ENCODE data around the gene ZP1. TPM values are rescaled to one million over a fixed set of nuclear protein-coding genes. Genes with fewer than 3 reads are reported as not detected.

ZP1 gene
- polyA plus RNA-seq, 6 donors from 2014 or later = not detected

DNA sequence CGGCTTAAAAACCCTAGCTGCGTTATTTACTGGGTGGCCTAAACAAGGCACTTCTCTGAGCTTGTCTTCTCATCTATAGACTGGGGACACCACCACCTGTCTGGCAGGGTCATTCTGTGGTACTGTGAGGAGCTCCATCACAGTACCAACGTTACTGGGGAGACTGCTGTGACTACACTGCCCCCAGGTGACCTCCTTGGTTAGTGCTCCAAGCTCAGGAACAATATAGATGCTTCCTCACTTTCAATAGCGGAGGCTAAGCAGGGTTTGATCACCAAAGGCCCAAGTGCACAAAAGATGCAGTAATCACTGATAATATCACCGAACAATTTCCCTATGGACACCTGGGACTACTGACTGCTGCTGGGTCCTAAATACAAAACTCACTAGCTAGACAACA, 20.2 kb downstream of the ZP1 start:
- Mint-ChIP-seq H3K27me3 (no peaks in the 10 kb centered on the region), H3K4me1 (peaks cover 0 to 7% (median 4%) of the 10 kb centered on the region in 3 donors), H3K27ac (peak overlapping the region in 2 of 6 donors; percentile 10 to 28), H3K4me3 (no peak overlapping the region), H3K9me3 (no peaks in the 10 kb centered on the region), H3K36me3 (peaks cover 0 to 14% of the 10 kb centered on the region in 2 donors)
- DNase-seq (no peak), ATAC-seq (ENCODE audit: low read depth in 2 of 2) (peak; percentile 30 to 53)

- Mint-ChIP-seq H3K27me3 (no peaks in the 10 kb centered on the region), H3K27ac (peak overlapping the region in 3 of 6 donors; percentile 17 to 53 (median 45)), H3K4me1 (peaks cover 0 to 4% (median 0%) of the 10 kb centered on the region in 3 donors), H3K36me3 (peaks cover 5 to 18% of the 10 kb centered on the region in 2 donors), H3K4me3 (no peak overlapping the region), H3K9me3 (no peaks in the 10 kb centered on the region)
- DNase-seq (no peak), ATAC-seq (ENCODE audit: low read depth in 2 of 2) (no peak)
Observed at GRCh38 chr11:60889869-60890311, 22.5 kb downstream of the ZP1 start.

DNA sequence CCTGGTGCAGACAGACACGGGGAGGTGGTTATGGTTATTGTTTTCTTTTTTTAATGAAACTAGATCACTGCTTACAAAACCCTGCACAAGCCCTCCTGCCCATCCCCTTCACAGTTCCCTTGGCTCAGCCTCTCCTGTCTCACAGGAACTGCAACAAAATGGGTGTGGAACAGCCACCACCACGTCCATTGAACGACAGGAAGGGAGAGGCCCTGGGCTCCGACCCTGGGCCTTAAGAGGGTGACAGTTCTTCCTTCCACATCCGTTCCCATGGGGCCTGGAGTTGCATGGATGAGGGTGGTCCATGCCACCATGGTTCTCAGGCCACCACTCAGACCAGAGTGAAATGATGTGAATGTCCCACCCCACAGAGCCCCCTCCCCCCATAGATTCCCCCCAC, 23.4 kb downstream of the ZP1 start:
- no peak overlapping the region for H3K4me3 Mint-ChIP-seq
- peaks cover 13 to 18% of the 10 kb centered on the region in 2 donors for H3K36me3 Mint-ChIP-seq
- H3K9me3 Mint-ChIP-seq = no peaks in the 10 kb centered on the region
- H3K27ac Mint-ChIP-seq = no peak overlapping the region
- ATAC-seq (ENCODE audit: low read depth in 2 of 2) = no peak
- H3K27me3 Mint-ChIP-seq = no peaks in the 10 kb centered on the region
- no peak for DNase-seq
- peaks cover 0 to 4% (median 0%) of the 10 kb centered on the region in 3 donors for H3K4me1 Mint-ChIP-seq

DNA sequence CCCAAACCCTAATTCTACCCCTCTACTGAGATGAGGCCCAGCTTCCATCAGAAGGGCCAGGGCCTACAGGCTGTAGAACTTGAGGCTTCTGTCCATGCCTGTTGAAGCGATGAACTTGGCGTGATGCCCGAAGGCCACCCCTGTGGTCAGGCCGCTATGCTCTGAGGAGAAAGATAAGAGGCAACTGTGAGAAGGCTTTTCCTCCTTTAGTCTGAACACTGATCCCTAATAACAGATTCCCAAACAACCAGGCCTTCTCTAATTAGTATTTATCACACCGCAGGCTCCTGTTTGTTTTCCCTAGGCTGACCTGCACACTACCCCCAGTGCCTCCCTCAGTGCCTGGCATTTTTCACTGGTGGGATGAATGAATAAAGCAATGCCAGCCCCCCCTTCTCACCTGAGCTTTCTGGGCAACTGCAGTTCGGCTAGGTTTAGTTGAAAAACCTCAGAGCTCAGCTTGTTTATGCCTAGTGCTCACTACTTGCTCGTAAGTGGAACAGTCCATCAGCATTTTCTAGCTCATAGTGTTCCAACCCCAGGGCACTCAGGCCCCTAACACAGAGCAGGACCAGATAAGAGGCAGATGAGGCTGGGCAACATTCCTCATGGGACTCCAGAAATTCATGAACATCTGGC, 23.9 kb downstream of the ZP1 start:
- Mint-ChIP-seq H3K4me1 (peaks cover 0 to 4% (median 0%) of the 10 kb centered on the region in 3 donors), H3K9me3 (no peaks in the 10 kb centered on the region), H3K36me3 (peaks cover 13 to 18% of the 10 kb centered on the region in 2 donors), H3K27me3 (no peaks in the 10 kb centered on the region), H3K27ac (no peak overlapping the region), H3K4me3 (no peak overlapping the region)
- no peak for DNase-seq
- ATAC-seq (ENCODE audit: low read depth in 2 of 2) = no peak

DNA sequence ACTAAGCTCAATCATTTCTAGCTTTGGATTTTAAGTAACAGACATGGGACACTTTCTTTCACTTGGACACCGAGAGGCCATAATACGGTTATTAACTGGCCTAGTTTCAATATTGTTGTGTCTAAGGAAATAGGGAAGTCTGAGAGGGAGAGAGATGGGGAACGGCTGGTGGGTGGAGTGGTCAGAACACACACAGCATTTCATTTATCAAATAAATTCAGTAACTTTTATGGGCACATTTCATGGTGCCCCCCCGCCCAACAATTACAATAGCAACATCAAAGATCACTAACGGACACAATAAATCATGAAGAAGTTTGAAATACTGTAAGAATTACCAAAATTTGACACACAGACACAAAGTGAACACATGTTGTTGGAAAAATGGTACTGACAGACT, 28.3 kb downstream of the ZP1 start:
- H3K4me3 Mint-ChIP-seq = no peak overlapping the region
- no peak for DNase-seq
- H3K4me1 Mint-ChIP-seq = peaks cover 5 to 7% (median 6%) of the 10 kb centered on the region in 3 donors
- peak overlapping the region in 1 of 6 donors; percentile 41 for H3K27ac Mint-ChIP-seq
- H3K9me3 Mint-ChIP-seq = no peaks in the 10 kb centered on the region
- no peak for ATAC-seq (ENCODE audit: low read depth in 2 of 2)
- H3K27me3 Mint-ChIP-seq = no peaks in the 10 kb centered on the region
- H3K36me3 Mint-ChIP-seq = peaks cover 25 to 27% of the 10 kb centered on the region in 2 donors

- Mint-ChIP-seq H3K27ac (peak overlapping the region in 3 of 6 donors; percentile 42 to 94 (median 50)), H3K4me3 (peak overlapping the region in 1 of 8 donors; percentile 9), H3K9me3 (no peaks in the 10 kb centered on the region), H3K27me3 (no peaks in the 10 kb centered on the region), H3K36me3 (peaks cover 26 to 28% of the 10 kb centered on the region in 2 donors), H3K4me1 (peaks cover 5 to 7% (median 6%) of the 10 kb centered on the region in 3 donors)
- DNase-seq (no peak), ATAC-seq (ENCODE audit: low read depth in 2 of 2) (no peak)
Observed at GRCh38 chr11:60897496-60897895, 30.2 kb downstream of the ZP1 start.

DNA sequence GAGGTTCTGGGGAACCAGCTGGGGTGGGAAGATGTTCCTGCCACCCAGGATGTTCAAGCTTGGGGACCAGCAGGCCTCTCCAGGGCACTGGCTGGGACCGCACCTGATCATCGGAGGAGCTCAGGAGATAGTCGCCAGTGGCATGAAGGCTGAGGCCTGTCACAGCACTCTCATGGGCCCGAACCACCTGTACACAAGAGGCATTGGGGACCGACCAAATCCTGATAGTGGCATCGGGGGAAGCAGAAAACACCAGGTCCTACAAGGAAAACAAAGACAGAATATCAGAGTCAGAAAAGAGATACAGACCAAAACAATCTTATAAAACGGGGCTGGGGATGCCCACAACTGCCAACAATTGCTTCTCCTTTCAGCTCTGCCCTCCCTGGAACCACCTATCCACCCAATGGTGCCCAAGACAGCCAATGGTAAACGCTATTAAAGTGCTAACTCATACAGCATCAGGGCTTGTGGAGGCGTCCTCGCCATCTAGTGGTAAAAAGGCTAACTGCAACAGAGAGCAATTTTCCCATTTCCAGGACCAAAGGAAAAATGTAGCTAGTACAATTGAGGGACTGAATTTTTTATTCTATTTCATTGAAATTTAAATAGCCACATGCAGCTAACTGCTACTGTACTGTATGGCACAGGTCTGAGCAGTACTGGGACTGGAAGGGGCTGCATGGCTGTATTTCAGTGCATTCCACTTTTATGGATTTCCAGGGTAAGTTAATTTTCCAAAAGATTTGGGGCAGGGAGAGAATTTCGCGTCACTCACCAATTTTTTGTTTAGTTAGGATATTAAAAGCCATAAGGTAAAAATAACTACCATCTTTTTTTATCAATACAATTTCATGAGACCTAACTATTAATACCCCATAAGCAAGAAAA, 31.9 kb downstream of the ZP1 start:
- no peak overlapping the region for H3K27ac Mint-ChIP-seq
- ATAC-seq (ENCODE audit: low read depth in 2 of 2) = peak; percentile 92 to 96
- H3K36me3 Mint-ChIP-seq = peaks cover 24 to 28% of the 10 kb centered on the region in 2 donors
- DNase-seq = peak; percentile 46
- H3K4me1 Mint-ChIP-seq = peaks cover 14 to 20% (median 16%) of the 10 kb centered on the region in 3 donors
- peak overlapping the region in 2 of 8 donors; percentile 47 to 50 for H3K4me3 Mint-ChIP-seq
- no peaks in the 10 kb centered on the region for H3K9me3 Mint-ChIP-seq
- no peaks in the 10 kb centered on the region for H3K27me3 Mint-ChIP-seq

GRCh38 chr11:60899977-60900376, 32.6 kb downstream of the ZP1 start:
- Mint-ChIP-seq H3K36me3 (peaks cover 24% of the 10 kb centered on the region in 2 donors), H3K27ac (no peak overlapping the region)

GRCh38 chr11:60900673-60901404, 33.5 kb downstream of the ZP1 start:
- Mint-ChIP-seq H3K9me3 (no peaks in the 10 kb centered on the region), H3K27ac (no peak overlapping the region), H3K27me3 (no peaks in the 10 kb centered on the region), H3K4me3 (peak overlapping the region in 1 of 8 donors; percentile 53), H3K36me3 (peaks cover 16 to 24% of the 10 kb centered on the region in 2 donors), H3K4me1 (peaks cover 28 to 31% (median 31%) of the 10 kb centered on the region in 3 donors)
- no peak for DNase-seq
- ATAC-seq (ENCODE audit: low read depth in 2 of 2) = no peak

More at GRCh38 chr11:60899977-60900376, 32.6 kb downstream of the ZP1 start:
- DNase-seq = no peak
- Mint-ChIP-seq H3K9me3 (no peaks in the 10 kb centered on the region), H3K4me3 (peak overlapping the region in 1 of 8 donors; percentile 53), H3K27me3 (no peaks in the 10 kb centered on the region), H3K4me1 (peaks cover 19 to 23% (median 22%) of the 10 kb centered on the region in 3 donors)
- no peak for ATAC-seq (ENCODE audit: low read depth in 2 of 2)

DNA sequence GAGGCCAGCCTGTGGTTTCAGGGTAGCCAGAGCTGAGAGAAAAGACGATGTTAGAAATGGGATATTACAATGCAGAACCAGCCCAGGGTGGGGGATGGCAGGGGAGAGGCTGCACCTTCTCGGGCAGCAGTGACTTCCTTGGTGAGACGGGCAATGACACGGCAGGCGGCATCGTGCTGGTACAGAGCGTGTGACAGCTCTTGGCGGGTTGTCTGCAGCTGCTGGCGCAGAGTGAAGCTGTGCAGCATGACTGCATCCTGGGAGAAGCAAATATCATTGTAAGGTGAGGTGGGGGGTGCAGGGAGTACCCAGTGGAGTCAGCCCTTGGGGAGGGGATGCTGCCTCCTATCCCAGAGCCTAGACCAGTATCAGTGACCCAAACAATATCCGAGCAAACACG, 35.3 kb downstream of the ZP1 start:
- H3K9me3 Mint-ChIP-seq = no peaks in the 10 kb centered on the region
- no peak for ATAC-seq (ENCODE audit: low read depth in 2 of 2)
- no peak overlapping the region for H3K27ac Mint-ChIP-seq
- H3K27me3 Mint-ChIP-seq = no peaks in the 10 kb centered on the region
- H3K4me1 Mint-ChIP-seq = peaks cover 36 to 46% (median 45%) of the 10 kb centered on the region in 3 donors
- peak overlapping the region in 1 of 8 donors; percentile 47 for H3K4me3 Mint-ChIP-seq
- no peak for DNase-seq
- peaks cover 13 to 18% of the 10 kb centered on the region in 2 donors for H3K36me3 Mint-ChIP-seq

- peaks cover 4 to 7% of the 10 kb centered on the region in 2 donors for H3K36me3 Mint-ChIP-seq
- H3K27me3 Mint-ChIP-seq = no peaks in the 10 kb centered on the region
- ATAC-seq (ENCODE audit: low read depth in 2 of 2) (no peak), DNase-seq (no peak)
- peaks cover 0 to 2% (median 0%) of the 10 kb centered on the region in 7 donors for H3K9me3 Mint-ChIP-seq
- H3K27ac Mint-ChIP-seq = peak overlapping the region; percentile 50 to 93 (median 76)
- H3K4me1 Mint-ChIP-seq = peaks cover 52 to 64% (median 63%) of the 10 kb centered on the region in 3 donors
- peak overlapping the region; percentile 91 to 98 (median 95) for H3K4me3 Mint-ChIP-seq
Observed at GRCh38 chr11:60905047-60905446, 37.7 kb downstream of the ZP1 start.

DNA sequence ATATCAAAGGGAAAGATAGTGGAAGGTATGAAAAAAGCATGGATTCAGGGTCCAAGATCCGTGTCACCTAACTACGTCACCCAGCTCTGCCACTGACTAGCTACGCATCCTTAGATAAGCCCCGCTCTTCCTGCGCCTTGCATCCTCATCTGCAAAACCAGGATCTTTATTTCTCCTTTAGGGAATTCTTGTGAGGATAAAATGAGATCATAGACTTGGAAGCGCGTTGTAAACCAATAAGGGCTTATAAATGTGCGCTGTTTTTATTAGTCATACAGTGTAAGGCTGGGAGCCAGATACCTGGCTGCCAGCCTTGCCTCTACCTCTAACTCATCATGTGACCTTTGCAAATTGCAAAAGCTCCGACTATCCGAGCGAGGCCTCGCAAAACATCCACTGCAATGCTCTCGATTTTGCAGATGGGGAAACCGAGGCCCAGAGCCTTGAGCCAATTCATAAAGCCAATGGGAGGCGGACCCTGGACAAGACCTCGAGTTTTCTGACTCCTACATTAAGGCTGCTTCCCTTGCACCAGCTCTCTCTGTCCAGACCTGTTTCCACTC, 38.3 kb downstream of the ZP1 start:
- DNase-seq = no peak
- H3K9me3 Mint-ChIP-seq = peaks cover 0 to 2% (median 0%) of the 10 kb centered on the region in 7 donors
- H3K27ac Mint-ChIP-seq = peak overlapping the region; percentile 47 to 93 (median 76)
- peaks cover 4 to 7% of the 10 kb centered on the region in 2 donors for H3K36me3 Mint-ChIP-seq
- no peak for ATAC-seq (ENCODE audit: low read depth in 2 of 2)
- H3K4me3 Mint-ChIP-seq = peak overlapping the region; percentile 91 to 98 (median 95)
- no peaks in the 10 kb centered on the region for H3K27me3 Mint-ChIP-seq
- peaks cover 58 to 70% (median 69%) of the 10 kb centered on the region in 3 donors for H3K4me1 Mint-ChIP-seq
